Activated CD8-positive, alpha-beta memory T cell treated with anti-CD3 and anti-CD28 coated beads for 24 hours (primary cell): ENCODE results near the gene DNAH1.
A peak's percentile ranks its signal among the peaks of the same experiment; 100 is the strongest.
"Not testable (repeated sequence)": the region's sequence is repeated elsewhere in the genome, so short reads cannot be mapped to it uniquely, and the experiment has no call there.

Experiments
- DNase-seq: peaks from one replicate; pipeline ENCODE4 v3.0.0-alpha.2; 2020

The DNAH1 gene

GRCh38 chr3:52313774-52314188 lies 2.3 kb upstream of the DNAH1 start:
- no peak for DNase-seq

GRCh38 chr3:52314489-52314888 lies 1.6 kb upstream of the DNAH1 start:
- DNase-seq = no peak

GRCh38 chr3:52315006-52315405 lies 1.1 kb upstream of the DNAH1 start:
- DNase-seq = no peak

GRCh38 chr3:52317208-52318000 lies 1.3 kb downstream of the DNAH1 start:
- DNase-seq = peak; percentile 81

- no peak for DNase-seq
These were observed 2.2 kb downstream of the DNAH1 start for GRCh38 chr3:52318186-52318816.

GRCh38 chr3:52319921-52320595 lies 3.9 kb downstream of the DNAH1 start:
- DNase-seq = no peak

GRCh38 chr3:52321481-52321880 lies 5.4 kb downstream of the DNAH1 start:
- DNase-seq = no peak

GRCh38 chr3:52322466-52322865 lies 6.3 kb downstream of the DNAH1 start:
- DNase-seq = no peak

GRCh38 chr3:52323526-52324295 lies 7.6 kb downstream of the DNAH1 start:
- no peak for DNase-seq

GRCh38 chr3:52324676-52325075 lies 8.6 kb downstream of the DNAH1 start:
- no peak for DNase-seq

GRCh38 chr3:52325686-52326085 lies 9.6 kb downstream of the DNAH1 start:
- no peak for DNase-seq

GRCh38 chr3:52326976-52327375 lies 10.9 kb downstream of the DNAH1 start:
- no peak for DNase-seq

- no peak for DNase-seq
These were observed 11.6 kb downstream of the DNAH1 start for GRCh38 chr3:52327486-52328290.

- no peak for DNase-seq
These were observed 12.5 kb downstream of the DNAH1 start for GRCh38 chr3:52328536-52329080.

GRCh38 chr3:52330194-52330805 lies 14.2 kb downstream of the DNAH1 start:
- no peak for DNase-seq

- no peak for DNase-seq
These were observed 15.0 kb downstream of the DNAH1 start for GRCh38 chr3:52331091-52331490.

GRCh38 chr3:52331906-52332305 lies 15.8 kb downstream of the DNAH1 start:
- DNase-seq = no peak

GRCh38 chr3:52333869-52334557 lies 17.9 kb downstream of the DNAH1 start:
- DNase-seq = no peak

GRCh38 chr3:52338131-52338530 lies 22.0 kb downstream of the DNAH1 start:
- DNase-seq = not testable (repeated sequence)

GRCh38 chr3:52339612-52340011 lies 23.5 kb downstream of the DNAH1 start:
- DNase-seq = no peak

GRCh38 chr3:52341123-52341522 lies 25.0 kb downstream of the DNAH1 start:
- no peak for DNase-seq
